ENCODE results near the gene COX8A.

DNA sequence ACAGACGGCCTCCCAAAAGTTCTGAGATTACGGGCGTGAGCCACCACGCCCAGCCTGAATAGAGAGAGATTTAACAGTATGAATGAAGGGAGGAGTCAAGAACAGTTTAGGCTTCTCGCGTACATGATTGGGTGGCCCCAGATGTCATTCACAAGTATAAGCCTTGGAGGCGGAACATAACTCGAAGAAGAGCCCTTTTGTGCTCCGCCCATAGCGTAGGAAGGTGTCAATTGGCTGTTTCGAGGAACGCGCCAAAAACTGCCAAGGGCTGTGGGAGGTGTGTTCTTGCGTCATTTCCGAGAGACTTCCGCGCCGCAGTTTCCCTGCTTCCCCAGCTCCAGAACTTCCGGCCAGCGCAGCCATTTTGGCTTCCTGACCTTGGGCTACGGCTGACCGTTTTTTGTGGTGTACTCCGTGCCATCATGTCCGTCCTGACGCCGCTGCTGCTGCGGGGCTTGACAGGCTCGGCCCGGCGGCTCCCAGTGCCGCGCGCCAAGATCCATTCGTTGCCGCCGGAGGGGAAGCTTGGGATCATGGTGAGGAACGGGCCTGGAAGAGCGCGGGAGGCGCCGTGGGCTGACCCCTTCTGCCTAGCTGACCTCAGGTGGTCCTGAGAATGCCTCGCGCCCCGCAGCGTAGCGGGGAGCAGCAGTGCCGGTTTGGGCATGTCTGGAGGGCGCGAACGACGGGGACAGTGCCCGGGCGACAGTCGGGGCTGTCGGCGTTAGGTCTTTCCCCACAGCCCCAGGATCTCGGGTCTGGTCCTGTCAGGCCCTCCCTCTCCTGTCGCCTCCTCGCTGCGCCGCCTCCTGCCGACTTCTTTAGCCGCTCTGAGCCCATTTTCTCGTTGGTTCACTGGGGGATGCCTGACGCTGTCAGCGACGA lies at the start of gene COX8A:
- TF ChIP-seq, protein P1, sequence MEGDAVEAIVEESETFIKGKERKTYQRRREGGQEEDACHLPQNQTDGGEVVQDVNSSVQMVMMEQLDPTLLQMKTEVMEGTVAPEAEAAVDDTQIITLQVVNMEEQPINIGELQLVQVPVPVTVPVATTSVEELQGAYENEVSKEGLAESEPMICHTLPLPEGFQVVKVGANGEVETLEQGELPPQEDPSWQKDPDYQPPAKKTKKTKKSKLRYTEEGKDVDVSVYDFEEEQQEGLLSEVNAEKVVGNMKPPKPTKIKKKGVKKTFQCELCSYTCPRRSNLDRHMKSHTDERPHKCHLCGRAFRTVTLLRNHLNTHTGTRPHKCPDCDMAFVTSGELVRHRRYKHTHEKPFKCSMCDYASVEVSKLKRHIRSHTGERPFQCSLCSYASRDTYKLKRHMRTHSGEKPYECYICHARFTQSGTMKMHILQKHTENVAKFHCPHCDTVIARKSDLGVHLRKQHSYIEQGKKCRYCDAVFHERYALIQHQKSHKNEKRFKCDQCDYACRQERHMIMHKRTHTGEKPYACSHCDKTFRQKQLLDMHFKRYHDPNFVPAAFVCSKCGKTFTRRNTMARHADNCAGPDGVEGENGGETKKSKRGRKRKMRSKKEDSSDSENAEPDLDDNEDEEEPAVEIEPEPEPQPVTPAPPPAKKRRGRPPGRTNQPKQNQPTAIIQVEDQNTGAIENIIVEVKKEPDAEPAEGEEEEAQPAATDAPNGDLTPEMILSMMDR (IDR thresholded peaks at IDR 0.05; ENCODE audit: borderline replicate concordance, extremely low read depth, low read length, poor library complexity, severe bottlenecking) = no peak
- no peak for TF ChIP-seq EZH2 (IDR thresholded peaks at IDR 0.05; ENCODE audit: borderline replicate concordance, low read depth, low read length, severe bottlenecking)
